GM18868 (cell line): ENCODE results near the gene TBX4.

Experiments
- ATAC-seq: cut with Tn5 transposase; IDR thresholded peaks from one replicate; pipeline ENCODE4 v1.9.1; 2021; ENCODE audit warnings: mild to moderate bottlenecking, moderate library complexity; ENCODE audit not compliant: unreplicated experiment

The TBX4 gene

GRCh38 chr17:61452301-61453290, at the start of gene TBX4:
Gene TBX4, plus strand, starts transcription at chr17:61452422. Its CDS starts 4,069 bp downstream, at chr17:61456491.
- ATAC-seq, result no peak

GRCh38 chr17:61402978-61403800, 49.0 kb upstream of the TBX4 start:
- no peak for ATAC-seq

GRCh38 chr17:61403801-61404662, 48.2 kb upstream of the TBX4 start:
- ATAC-seq, result no peak

GRCh38 chr17:61404663-61404912, 47.6 kb upstream of the TBX4 start:
- no peak for ATAC-seq

GRCh38 chr17:61404913-61405685, 47.1 kb upstream of the TBX4 start:
- ATAC-seq, result no peak

- no peak for ATAC-seq
These were observed 46.3 kb upstream of the TBX4 start for GRCh38 chr17:61405686-61406536.

- ATAC-seq, result no peak
These were observed 45.7 kb upstream of the TBX4 start for GRCh38 chr17:61406537-61406845.

- no peak for ATAC-seq
These were observed 45.0 kb upstream of the TBX4 start for GRCh38 chr17:61406971-61407911.

- ATAC-seq, result no peak
These were observed 43.8 kb upstream of the TBX4 start for GRCh38 chr17:61408151-61409041.

- no peak for ATAC-seq
These were observed 42.7 kb upstream of the TBX4 start for GRCh38 chr17:61409301-61410112.

- no peak for ATAC-seq
These were observed 41.8 kb upstream of the TBX4 start for GRCh38 chr17:61410141-61411010.

- no peak for ATAC-seq
These were observed 41.3 kb upstream of the TBX4 start for GRCh38 chr17:61411011-61411260.

GRCh38 chr17:61411261-61412142, 40.7 kb upstream of the TBX4 start:
- ATAC-seq, result peak; percentile 9

- peak; percentile 66 for ATAC-seq
These were observed 39.9 kb upstream of the TBX4 start for GRCh38 chr17:61412143-61412859.
